K562 (cell line): Measurements from ENCODE around the gene DDX18. TPM values are rescaled to one million over a fixed set of nuclear protein-coding genes. Genes with fewer than 3 reads are reported as not detected.

Source experiments
- ATAC-seq: fragments of 200-7000 bp; cut with Tn5 transposase; 3 replicates; pipeline ENCODE4 v1.9.1; 2020; ENCODE audit warnings: moderate library complexity
- BruUV-seq: library from RNA; stranded (reverse); fragments of 400-500 nt; replicated peaks from 2 replicates; lab custom pipeline; 2021; lab: Mats Ljungman, UMichigan
- CTCF ChIA-PET: fragments of 300-600 bp; formaldehyde crosslinking; extraction: SDS; loops from one replicate; lab custom pipeline; 2021; ENCODE audit warnings: low intra/inter-chr PET ratio; lab: Yijun Ruan, JAX
- POLR2A ChIA-PET: fragments of 300-600, 350-650 bp; sonication (Branson Sonifier 250); formaldehyde crosslinking; extraction: SDS; loops from one replicate; lab custom pipeline; 2021; ENCODE audit warnings: antibody characterized with exemption, inconsistent platforms; lab: Yijun Ruan, JAX
- DNase-seq, 4 experiments: peaks; one replicate each; pipeline versions ENCODE4 v3.0.0 to v3.0.0-alpha.2; 2011 to 2018; ENCODE audit warnings: low spot score in 3 of 4, mixed read lengths in 3 of 4; ENCODE audit errors: extremely low read depth in 1 of 4
- FAIRE-seq: peaks from 2 replicates; lab custom pipeline; 2011; peaks lifted over from hg19 to GRCh38; lab: Jason Lieb, UNC
- H2AFZ ChIP-seq: 2 replicates; pipeline ENCODE4 v1.6.0; 2011; ENCODE audit warnings: low read depth, low read length, control low read depth, inconsistent platforms
- H3K27ac ChIP-seq: fragments of 200-600 bp; 3 replicates; pipeline ENCODE4 v1.8.0; 2011; ENCODE audit warnings: low read depth, mild to moderate bottlenecking, control low read depth, inconsistent platforms, low read length, moderate library complexity, mixed read lengths; ENCODE audit errors: extremely low read depth
- H3K27me3 ChIP-seq, 2 experiments: fragments of 300-600 bp in 1 of 2; 2 replicates in 1 of 2; 3 replicates in 1 of 2; pipeline versions ENCODE4 v1.6.0 to v1.8.0; 2011; ENCODE audit warnings: inconsistent platforms in 2 of 2, low read length in 2 of 2, mild to moderate bottlenecking in 1 of 2, mixed read lengths in 1 of 2, moderate library complexity in 1 of 2; ENCODE audit not compliant: control insufficient read depth in 2 of 2, insufficient read depth in 2 of 2
- H3K36me3 ChIP-seq: fragments of 300-600 bp; 3 replicates; pipeline ENCODE4 v1.8.0; 2011; ENCODE audit warnings: mild to moderate bottlenecking, low read length, inconsistent platforms; ENCODE audit not compliant: control insufficient read depth, insufficient read depth
- H3K4me1 ChIP-seq, 2 experiments: fragments of 200-600 bp in 1 of 2; replicated peaks in 1 of 2; 2 replicates in 1 of 2; 3 replicates in 1 of 2; pipeline versions ENCODE4 v1.5.1 to v1.8.0; 2011; ENCODE audit warnings: inconsistent platforms in 2 of 2, low read length in 2 of 2, mild to moderate bottlenecking in 1 of 2, mixed read lengths in 1 of 2, moderate library complexity in 1 of 2; ENCODE audit not compliant: control insufficient read depth in 2 of 2, insufficient read depth in 2 of 2
- H3K4me2 ChIP-seq: 2 replicates; pipeline ENCODE4 v1.6.1; 2011; ENCODE audit warnings: low read length, control low read depth, inconsistent platforms, mixed read lengths; ENCODE audit not compliant: insufficient read depth
- H3K4me3 ChIP-seq: fragments of 200-600 bp; sonication (generic), shearing (Covaris generic); 2 replicates; pipeline ENCODE4 v1.5.1; 2016; ENCODE audit warnings: control low read depth, inconsistent platforms
- H3K79me2 ChIP-seq: fragments of 200-600 bp; 3 replicates; pipeline ENCODE4 v1.8.0; 2011; ENCODE audit warnings: low read length, inconsistent platforms; ENCODE audit not compliant: control insufficient read depth, insufficient read depth
- H3K9ac ChIP-seq, 2 experiments: 2 replicates each; pipeline versions ENCODE4 v1.6.0 to v1.6.1; 2011; ENCODE audit warnings: low read depth in 2 of 2, low read length in 2 of 2, control low read depth in 1 of 2, inconsistent platforms in 1 of 2, mild to moderate bottlenecking in 1 of 2, mixed read lengths in 1 of 2; ENCODE audit not compliant: insufficient read depth in 1 of 2
- H3K9me1 ChIP-seq: one replicate; pipeline ENCODE4 v1.6.0; 2011; ENCODE audit warnings: inconsistent platforms, mild to moderate bottlenecking, low read length, moderate library complexity; ENCODE audit not compliant: control insufficient read depth, insufficient read depth
- H3K9me3 ChIP-seq: replicated peaks from 2 replicates; pipeline ENCODE4 v1.5.1; 2011; ENCODE audit warnings: low read depth, low read length, inconsistent platforms; ENCODE audit not compliant: control insufficient read depth, insufficient read depth
- H4K20me1 ChIP-seq: replicated peaks from 2 replicates; pipeline ENCODE4 v1.6.1; 2011; ENCODE audit warnings: low read length, inconsistent platforms, mixed read lengths; ENCODE audit not compliant: control insufficient read depth, insufficient read depth
- ATF7 ChIP-seq: fragments of 450-650 bp; IDR thresholded peaks from 2 replicates; pipeline ENCODE4 v1.7.1; 2014; ENCODE audit warnings: mild to moderate bottlenecking, moderate library complexity
- CTCF ChIP-seq, 3 experiments: IDR thresholded peaks in 2 of 3; conservative IDR thresholded peaks in 1 of 3; 2 replicates each; pipeline ENCODE4 v1.5.1; 2011 to 2012; ENCODE audit warnings: low read length in 3 of 3, mild to moderate bottlenecking in 3 of 3, control low read depth in 2 of 3, improper control_type of control experiment in 1 of 3, inconsistent platforms in 1 of 3, low read depth in 1 of 3, mixed read lengths in 1 of 3, moderate library complexity in 1 of 3; ENCODE audit not compliant: insufficient read depth in 2 of 3
- DEAF1 ChIP-seq: fragments of 450-650 bp; formaldehyde crosslinking; IDR thresholded peaks from 2 replicates; pipeline ENCODE4 v1.4.0; 2020; ENCODE audit warnings: mild to moderate bottlenecking, moderate library complexity
- IRF2 ChIP-seq: sonication (generic); formaldehyde crosslinking; IDR thresholded peaks from 2 replicates; pipeline ENCODE4 v1.8.1; 2022; ENCODE audit warnings: mild to moderate bottlenecking, missing genetic modification reagents
- NFIC ChIP-seq: fragments of 450-650 bp; IDR thresholded peaks from 2 replicates; pipeline ENCODE4 v1.6.1; 2017; ENCODE audit warnings: mild to moderate bottlenecking, inconsistent platforms
- PATZ1 ChIP-seq: fragments of 250-450 bp; sonication (Bioruptor Pico); IDR thresholded peaks from 2 replicates; pipeline ENCODE4 v1.5.0; 2020; ENCODE audit warnings: mild to moderate bottlenecking, borderline replicate concordance
- RAD21 ChIP-seq, 2 experiments: fragments of 250-450 bp in 1 of 2; fragments of 450-650 bp in 1 of 2; sonication (Bioruptor Pico) in 1 of 2; formaldehyde crosslinking in 1 of 2; IDR thresholded peaks in 1 of 2; conservative IDR thresholded peaks in 1 of 2; 2 replicates each; pipeline versions ENCODE4 v1.4.0 to v1.8.0; 2020 to 2022; ENCODE audit warnings: mild to moderate bottlenecking in 2 of 2, moderate library complexity in 1 of 2
- VEZF1 ChIP-seq: fragments of 200-800 bp; sonication (Bioruptor generic); IDR thresholded peaks from 2 replicates; pipeline ENCODE4 v1.6.1; 2017; ENCODE audit warnings: missing genetic modification characterization, missing compliant biosample characterization
- in situ Hi-C: fragments of 300-500 bp; cut with MboI; formaldehyde crosslinking; loops from 4 replicates; pipeline ENCODE4 v1.15.0; 2018; ENCODE audit warnings: inconsistent platforms, mixed read lengths
- intact Hi-C: fragments of 100-400 bp; cut with micrococcal nuclease; formaldehyde crosslinking; loops from 2 replicates; pipeline ENCODE4 v1.14.2; 2022
- polyA plus RNA-seq, 8 experiments: library from polyadenylated mRNA; depleted of rRNA in 4 of 8; stranded (reverse) in 5 of 8; unstranded in 3 of 8; fragments of >200 nt; fragmentation: Nextera tagmentation in 2 of 8; fragmentation: Illumina TruSeq in 1 of 8; extraction: Ambion mirVana in 2 of 8; extraction: Trizol in 1 of 8; gene quantifications; 2 replicates each; pipeline versions ENCODE4 v1.2.1 to v1.2.3, GENCODE V29; 2011 to 2014; ENCODE audit warnings: inconsistent platforms in 1 of 8, missing spikeins in 1 of 8
- total RNA-seq, 7 experiments: library from RNA; depleted of rRNA in 6 of 7; stranded (reverse); fragments of >200 nt in 6 of 7; fragmentation: Illumina TruSeq in 2 of 7; extraction: Trizol in 2 of 7; gene quantifications; 2 replicates each; pipeline versions ENCODE4 v1.2.1 to v1.2.3, GENCODE V29; 2011 to 2021; ENCODE audit warnings: low replicate concordance in 1 of 7

The DDX18 gene
- total and polyA plus RNA-seq, 9 of the 15 experiments (the other 6 are each of a cell fraction or from before 2014, with no cell fraction given), result 67.9 to 156 (median 116) TPM

DNA sequence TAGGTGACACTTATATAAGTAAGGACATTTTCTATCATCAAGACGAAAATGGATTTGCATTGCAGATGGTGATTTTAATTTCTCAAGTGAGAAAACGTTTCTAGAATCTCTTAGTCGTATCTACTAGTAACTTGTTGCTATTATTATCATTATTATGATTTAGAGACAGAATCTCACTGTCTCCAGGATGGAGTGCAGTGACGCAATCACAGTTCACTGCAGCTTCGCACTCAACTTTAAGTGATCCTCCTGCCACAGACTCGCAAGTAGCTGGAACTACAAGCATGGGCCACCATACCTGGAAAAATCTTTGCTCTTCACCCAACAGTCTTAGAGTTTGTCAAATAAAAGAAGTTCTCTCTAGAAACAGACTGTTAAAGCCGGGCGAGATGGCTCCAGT, 37.6 kb upstream of the DDX18 start (continued):
- no peak for TF ChIP-seq NFIC
- TF ChIP-seq VEZF1, result no peak

- no peak overlapping the region for H3K27ac ChIP-seq
- H3K9me3 ChIP-seq, result no peaks in the 10 kb centered on the region
- ATAC-seq (peak; percentile 84), DNase-seq (peak; percentile 42 to 67 (median 44)), FAIRE-seq (peak; percentile 55)
- intact Hi-C loops, result loop anchor here (5.0 kb wide), 1 partner anchor 313 kb away; no protein-coding TSS in a partner anchor
- POLR2A ChIA-PET, result no interaction called here
- no peak overlapping the region for H3K4me2 ChIP-seq
- H3K9me1 ChIP-seq, result no peaks in the 10 kb centered on the region
- no peaks in the 10 kb centered on the region for H3K36me3 ChIP-seq
- BruUV-seq, result no TSS peak
- CTCF ChIA-PET, result no interaction called here
- H3K27me3 ChIP-seq, result no peaks in the 10 kb centered on the region
- H2AFZ ChIP-seq, result no peak overlapping the region
- H3K4me3 ChIP-seq, result no peak overlapping the region
- in situ Hi-C loops, result no loop called here
- no peaks in the 10 kb centered on the region for H4K20me1 ChIP-seq
- no peak overlapping the region for H3K9ac ChIP-seq
- H3K79me2 ChIP-seq, result no peaks in the 10 kb centered on the region
- no peaks in the 10 kb centered on the region for H3K4me1 ChIP-seq
- TF ChIP-seq RAD21 (CRISPR knock-in tag; conservative IDR thresholded peaks at IDR 0.05 in 1 of 2, IDR thresholded peaks at IDR 0.05 in 1 of 2) (peak; percentile 35 to 70; a peak in 3 of 4 replicates), PATZ1 (CRISPR knock-in tag) (no peak), ATF7 (no peak), IRF2 (CRISPR knock-in tag) (no peak), DEAF1 (CRISPR knock-in tag) (peak; percentile 33; the same call in 1 of the 2 replicates), CTCF (IDR thresholded peaks at IDR 0.05 in 2 of 3, conservative IDR thresholded peaks at IDR 0.05 in 1 of 3; ENCODE audit: insufficient read depth in 2 of 3, low read depth in 1 of 3, low read length in 3 of 3) (peak; percentile 44 to 65 (median 59); a peak in 5 of 6 replicates)
These were observed 28.8 kb upstream of the DDX18 start for GRCh38 chr2:117785740-117786139.
